Bronchial epithelial cell (primary cell): ENCODE measurements around the gene GABRB3. TPM values are rescaled to one million over a fixed set of nuclear protein-coding genes. Genes with fewer than 3 reads are reported as not detected.

ENCODE experiments used
- DNase-seq: peaks from one replicate; pipeline ENCODE4 v3.0.0-alpha.2; 2010; ENCODE audit warnings: low read depth
- FAIRE-seq: peaks from 2 replicates; lab custom pipeline; 2011; peaks lifted over from hg19 to GRCh38; lab: Jason Lieb, UNC
- H3K27me3 ChIP-seq: 2 replicates; pipeline ENCODE4 v1.5.1; 2011; ENCODE audit warnings: low read length; ENCODE audit not compliant: control insufficient read depth, insufficient read depth
- H3K36me3 ChIP-seq: 2 replicates; pipeline ENCODE4 v1.5.1; 2011; ENCODE audit warnings: low read length; ENCODE audit not compliant: control insufficient read depth, insufficient read depth
- H3K4me3 ChIP-seq: 2 replicates; pipeline ENCODE4 v1.5.1; 2011; ENCODE audit warnings: mild to moderate bottlenecking, low read depth, low read length, control low read depth
- CTCF ChIP-seq: IDR thresholded peaks from 2 replicates; pipeline ENCODE4 v1.5.1; 2011; ENCODE audit warnings: mild to moderate bottlenecking, moderate library complexity, low read length, control low read depth, inconsistent platforms; ENCODE audit not compliant: insufficient read depth, severe bottlenecking
- total RNA-seq: library from RNA; depleted of rRNA; stranded (reverse); fragments of >200 nt; gene quantifications from 2 replicates; pipeline ENCODE4 v1.2.1, GENCODE V29; 2014

Gene GABRB3
- total RNA-seq, 1 donor from 2014 or later: 1.1 TPM

GRCh38 chr15:26729581-26729980 is 43.3 kb downstream of the GABRB3 start:
- no peaks in the 10 kb centered on the region for H3K27me3 ChIP-seq
- FAIRE-seq: no peak
- no peak overlapping the region for H3K4me3 ChIP-seq
- TF ChIP-seq CTCF: no peak
- no peaks in the 10 kb centered on the region for H3K36me3 ChIP-seq
- DNase-seq: no peak

GRCh38 chr15:26729030-26729429 is 43.8 kb downstream of the GABRB3 start:
- Histone ChIP-seq H3K27me3 (no peaks in the 10 kb centered on the region), H3K36me3 (no peaks in the 10 kb centered on the region), H3K4me3 (no peak overlapping the region)
- no peak for TF ChIP-seq CTCF
- FAIRE-seq (no peak), DNase-seq (no peak)

GRCh38 chr15:26724381-26725150 is 48.3 kb downstream of the GABRB3 start:
- H3K4me3 ChIP-seq: no peak overlapping the region
- FAIRE-seq (no peak), DNase-seq (no peak)
- no peaks in the 10 kb centered on the region for H3K36me3 ChIP-seq
- no peak for TF ChIP-seq CTCF
- H3K27me3 ChIP-seq: no peaks in the 10 kb centered on the region

- FAIRE-seq (no peak), DNase-seq (no peak)
- no peak overlapping the region for H3K4me3 ChIP-seq
- H3K27me3 ChIP-seq: no peaks in the 10 kb centered on the region
- no peaks in the 10 kb centered on the region for H3K36me3 ChIP-seq
- TF ChIP-seq CTCF: no peak
Observed at GRCh38 chr15:26722621-26723160, 50.2 kb downstream of the GABRB3 start.

- no peak overlapping the region for H3K4me3 ChIP-seq
- H3K36me3 ChIP-seq: no peaks in the 10 kb centered on the region
- TF ChIP-seq CTCF: no peak
- no peak for DNase-seq
- no peak for FAIRE-seq
- no peaks in the 10 kb centered on the region for H3K27me3 ChIP-seq
Observed at GRCh38 chr15:26721232-26721967, 51.5 kb downstream of the GABRB3 start.
